Measurements from ENCODE around the gene CORO7. TPM values are rescaled to one million over a fixed set of nuclear protein-coding genes. Genes with fewer than 3 reads are reported as not detected.

The CORO7 gene
- total RNA-seq, 4 donors from 2014 or later, result 5.7 to 15.3 (median 7.2) TPM

DNA sequence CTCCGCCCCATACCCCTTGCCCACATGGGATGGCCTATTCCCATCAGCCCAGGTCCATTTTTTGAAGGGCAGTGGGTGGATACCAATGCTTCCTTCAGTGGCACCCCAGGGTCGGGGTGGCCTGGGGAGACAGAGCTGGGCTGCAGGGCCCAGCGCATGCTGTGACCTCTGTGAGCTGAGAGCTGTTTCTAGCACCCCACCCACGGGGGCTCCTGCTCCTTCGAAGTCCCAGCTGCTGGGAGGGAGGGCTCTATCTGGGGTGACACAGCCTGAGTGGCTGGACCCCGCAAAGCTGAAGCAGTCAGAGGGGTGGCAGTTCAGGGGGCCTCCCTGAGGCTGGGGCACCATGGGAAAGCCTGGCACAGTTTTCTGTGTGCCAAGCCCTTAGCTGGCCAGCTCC lies 76.0 kb downstream of the CORO7 start:
- intact Hi-C loops (cut with DNase I; ENCODE audit: low total_unique reads), result no loop called here
- no peak for ATAC-seq
- peaks cover 0 to 20% of the 10 kb centered on the region in 2 donors for H3K36me3 ChIP-seq

DNA sequence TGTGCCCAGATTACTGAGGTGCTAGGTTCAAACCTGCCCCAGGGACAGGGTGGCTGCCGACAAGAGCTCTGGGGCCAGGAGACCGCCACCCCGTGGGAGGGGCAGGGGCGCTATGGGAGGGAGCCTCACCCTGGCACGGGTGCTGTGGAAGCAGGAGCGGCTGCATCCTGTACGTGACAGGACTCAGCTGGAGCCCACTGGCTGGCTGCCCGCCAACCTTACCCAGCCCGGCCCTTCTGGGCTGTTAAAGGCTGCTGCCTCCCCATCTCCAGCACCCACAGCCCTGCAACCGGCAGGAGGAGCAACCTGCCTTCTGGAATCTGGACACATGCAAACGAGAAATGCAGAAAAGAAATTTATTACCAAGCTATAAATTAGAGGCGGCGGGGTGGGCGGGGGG lies 76.5 kb downstream of the CORO7 start:
- peaks cover 5 to 6% of the 10 kb centered on the region in 2 donors for H3K4me1 ChIP-seq
- in situ Hi-C loops (cut with MboI; ENCODE audit: low sequenced_read_pairs in 4 of 4), result loop anchor here in 1 of 4 donors (25.0 kb wide), 1 partner anchor 153 kb away; no protein-coding TSS in a partner anchor
- H3K9me3 ChIP-seq, result no peaks in the 10 kb centered on the region
- H3K36me3 ChIP-seq, result peaks cover 0 to 20% of the 10 kb centered on the region in 2 donors
- no peak overlapping the region for H3K4me3 ChIP-seq
- no peak for TF ChIP-seq POLR2A (IDR thresholded peaks at IDR 0.05)
- TF ChIP-seq, protein P1, sequence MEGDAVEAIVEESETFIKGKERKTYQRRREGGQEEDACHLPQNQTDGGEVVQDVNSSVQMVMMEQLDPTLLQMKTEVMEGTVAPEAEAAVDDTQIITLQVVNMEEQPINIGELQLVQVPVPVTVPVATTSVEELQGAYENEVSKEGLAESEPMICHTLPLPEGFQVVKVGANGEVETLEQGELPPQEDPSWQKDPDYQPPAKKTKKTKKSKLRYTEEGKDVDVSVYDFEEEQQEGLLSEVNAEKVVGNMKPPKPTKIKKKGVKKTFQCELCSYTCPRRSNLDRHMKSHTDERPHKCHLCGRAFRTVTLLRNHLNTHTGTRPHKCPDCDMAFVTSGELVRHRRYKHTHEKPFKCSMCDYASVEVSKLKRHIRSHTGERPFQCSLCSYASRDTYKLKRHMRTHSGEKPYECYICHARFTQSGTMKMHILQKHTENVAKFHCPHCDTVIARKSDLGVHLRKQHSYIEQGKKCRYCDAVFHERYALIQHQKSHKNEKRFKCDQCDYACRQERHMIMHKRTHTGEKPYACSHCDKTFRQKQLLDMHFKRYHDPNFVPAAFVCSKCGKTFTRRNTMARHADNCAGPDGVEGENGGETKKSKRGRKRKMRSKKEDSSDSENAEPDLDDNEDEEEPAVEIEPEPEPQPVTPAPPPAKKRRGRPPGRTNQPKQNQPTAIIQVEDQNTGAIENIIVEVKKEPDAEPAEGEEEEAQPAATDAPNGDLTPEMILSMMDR (IDR thresholded peaks at IDR 0.05 in 4 of 5, conservative IDR thresholded peaks at IDR 0.05 in 1 of 5), result no peak
- ATAC-seq (no peak), DNase-seq (no peak)
- no peaks in the 10 kb centered on the region for H3K27me3 ChIP-seq
- peak overlapping the region in 2 of 4 donors; percentile 14 to 38 for H3K27ac ChIP-seq
- intact Hi-C loops (cut with DNase I; ENCODE audit: low total_unique reads), result loop anchor here (10.0 kb wide), 1 partner anchor 135 kb away; no protein-coding TSS in a partner anchor

More for the DNA sequence above, 76.0 kb downstream of the CORO7 start:
- Histone ChIP-seq H3K9me3 (no peaks in the 10 kb centered on the region), H3K27ac (no peak overlapping the region), H3K27me3 (no peaks in the 10 kb centered on the region), H3K4me1 (peaks cover 10 to 11% of the 10 kb centered on the region in 2 donors), H3K4me3 (no peak overlapping the region)
- no peak for TF ChIP-seq POLR2A (IDR thresholded peaks at IDR 0.05)
- in situ Hi-C loops (cut with MboI; ENCODE audit: low sequenced_read_pairs in 4 of 4), result loop anchor here in 1 of 4 donors (25.0 kb wide), 1 partner anchor 153 kb away; no protein-coding TSS in a partner anchor
- DNase-seq, result no peak

DNA sequence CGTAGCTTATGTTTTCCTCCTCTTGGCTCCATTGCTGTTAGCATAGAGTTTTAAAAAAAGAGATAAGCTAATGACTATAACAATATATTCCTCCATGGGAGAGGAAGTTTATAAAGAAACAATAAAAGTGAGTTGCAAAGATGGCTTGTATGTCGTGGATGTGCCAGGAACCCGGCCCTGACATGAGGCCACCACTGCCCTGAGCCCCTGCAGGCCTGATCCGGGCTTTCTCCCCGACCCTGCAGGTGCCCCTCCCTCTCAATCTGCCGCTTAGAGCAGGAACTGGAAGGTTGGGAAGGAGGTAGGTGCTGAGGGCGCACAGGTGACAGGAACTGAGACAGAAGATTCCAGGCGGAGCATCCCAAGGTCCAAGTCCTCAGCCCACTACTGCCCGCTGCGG lies 76.9 kb downstream of the CORO7 start:
- ATAC-seq (no peak), DNase-seq (no peak)
- in situ Hi-C loops (cut with MboI; ENCODE audit: low sequenced_read_pairs in 4 of 4), result loop anchor here in 1 of 4 donors (25.0 kb wide), 1 partner anchor 152 kb away; no protein-coding TSS in a partner anchor
- no peaks in the 10 kb centered on the region for H3K27me3 ChIP-seq
- H3K36me3 ChIP-seq, result peaks cover 0 to 20% of the 10 kb centered on the region in 2 donors
- intact Hi-C loops (cut with DNase I; ENCODE audit: low total_unique reads), result loop anchor here (10.0 kb wide), 1 partner anchor 135 kb away; no protein-coding TSS in a partner anchor
- H3K4me3 ChIP-seq, result no peak overlapping the region
- peaks cover 4 to 5% of the 10 kb centered on the region in 2 donors for H3K4me1 ChIP-seq
- no peak for TF ChIP-seq POLR2A (IDR thresholded peaks at IDR 0.05)
- TF ChIP-seq, protein P1 (IDR thresholded peaks at IDR 0.05 in 4 of 5, conservative IDR thresholded peaks at IDR 0.05 in 1 of 5), result no peak
- H3K9me3 ChIP-seq, result no peaks in the 10 kb centered on the region
- peak overlapping the region in 2 of 4 donors; percentile 14 to 38 for H3K27ac ChIP-seq

DNA sequence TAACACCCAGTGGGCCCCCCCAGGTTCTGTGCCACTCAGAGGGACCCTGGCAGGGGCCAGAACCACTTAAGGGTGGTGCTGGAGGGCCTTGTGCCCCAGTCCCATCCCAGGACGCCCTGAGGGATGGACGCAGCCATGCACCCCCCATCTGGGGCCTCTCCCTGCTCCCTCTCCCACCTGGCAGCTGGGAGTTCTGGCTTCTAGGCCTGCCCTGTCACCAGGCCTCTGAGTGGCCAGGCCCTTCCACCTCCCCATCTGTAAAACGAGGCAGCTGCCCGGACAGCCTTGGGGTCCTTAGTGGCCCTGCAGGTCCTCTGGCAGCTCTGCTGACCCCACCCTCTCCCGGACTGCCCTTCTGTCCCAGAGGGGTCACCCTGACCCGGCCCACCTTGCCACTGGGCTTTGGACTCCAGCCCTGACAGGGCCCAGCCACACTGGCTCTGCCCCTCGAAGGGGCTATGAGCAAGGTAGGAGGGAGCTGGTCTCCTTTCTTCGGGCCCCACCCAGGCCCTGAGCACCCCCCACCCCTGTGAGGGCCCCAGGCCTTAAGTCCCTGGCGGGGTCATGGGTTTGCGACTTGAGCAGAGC lies 77.6 kb downstream of the CORO7 start:
- H3K9me3 ChIP-seq, result no peaks in the 10 kb centered on the region
- H3K36me3 ChIP-seq, result peaks cover 0 to 20% of the 10 kb centered on the region in 2 donors
- intact Hi-C loops (cut with DNase I; ENCODE audit: low total_unique reads), result loop anchor here (10.0 kb wide), 1 partner anchor 134 kb away; no protein-coding TSS in a partner anchor
- peaks cover 3 to 5% of the 10 kb centered on the region in 2 donors for H3K4me1 ChIP-seq
- DNase-seq, result no peak
- TF ChIP-seq, protein P1 (IDR thresholded peaks at IDR 0.05 in 4 of 5, conservative IDR thresholded peaks at IDR 0.05 in 1 of 5), result no peak
- TF ChIP-seq POLR2A (IDR thresholded peaks at IDR 0.05), result no peak
- no peak overlapping the region for H3K27ac ChIP-seq
- in situ Hi-C loops (cut with MboI; ENCODE audit: low sequenced_read_pairs in 4 of 4), result loop anchor here in 1 of 4 donors (25.0 kb wide), 1 partner anchor 152 kb away; no protein-coding TSS in a partner anchor
- H3K27me3 ChIP-seq, result no peaks in the 10 kb centered on the region
- ATAC-seq, result no peak
- no peak overlapping the region for H3K4me3 ChIP-seq

DNA sequence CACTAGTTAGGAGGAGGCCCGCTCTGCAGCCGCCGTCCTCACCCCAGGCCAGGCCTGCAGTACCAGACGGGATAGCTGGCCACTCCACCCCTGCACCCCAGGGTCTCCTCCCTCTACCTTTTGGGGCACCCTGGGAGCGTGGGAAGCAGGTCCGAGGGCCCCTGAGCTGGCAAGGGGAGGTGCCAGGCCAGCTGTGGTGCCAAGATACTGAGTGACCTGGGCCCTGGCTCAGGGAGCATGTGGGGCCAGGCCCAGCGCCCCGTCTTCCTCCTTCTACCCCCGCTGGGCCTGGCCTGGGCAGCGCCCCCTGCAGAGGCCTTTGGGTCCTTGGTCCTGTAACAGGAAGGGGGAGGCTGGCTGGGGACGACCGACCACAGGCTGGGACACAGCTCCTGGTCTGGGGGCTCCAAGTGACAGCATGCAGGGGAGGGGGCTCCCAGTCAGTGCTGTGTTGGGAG lies 78.2 kb downstream of the CORO7 start:
- in situ Hi-C loops (cut with MboI; ENCODE audit: low sequenced_read_pairs in 4 of 4), result loop anchor here in 1 of 4 donors (25.0 kb wide), 1 partner anchor 151 kb away; no protein-coding TSS in a partner anchor
- H3K4me3 ChIP-seq, result no peak overlapping the region
- H3K9me3 ChIP-seq, result no peaks in the 10 kb centered on the region
- H3K27me3 ChIP-seq, result no peaks in the 10 kb centered on the region
- no peak for DNase-seq
- no peak overlapping the region for H3K27ac ChIP-seq
- H3K36me3 ChIP-seq, result peaks cover 0 to 20% of the 10 kb centered on the region in 2 donors
- intact Hi-C loops (cut with DNase I; ENCODE audit: low total_unique reads), result loop anchor here (10.0 kb wide), 1 partner anchor 133 kb away; no protein-coding TSS in a partner anchor
- ATAC-seq, result no peak
- H3K4me1 ChIP-seq, result peaks cover 0 to 5% of the 10 kb centered on the region in 2 donors
- TF ChIP-seq POLR2A (IDR thresholded peaks at IDR 0.05), result no peak
- TF ChIP-seq, protein P1 (IDR thresholded peaks at IDR 0.05 in 4 of 5, conservative IDR thresholded peaks at IDR 0.05 in 1 of 5), result no peak
